ENCODE results near the gene TUBGCP4.

GRCh38 chr15:43441316-43441715, 70.4 kb downstream of the TUBGCP4 start:
- TF ChIP-seq MXI1 (IDR thresholded peaks at IDR 0.05; ENCODE audit: low read depth, low read length) (no peak), EP300 (IDR thresholded peaks at IDR 0.05; ENCODE audit: borderline replicate concordance in 1 of 2, low read depth in 1 of 2, low read length in 1 of 2) (no peak), CTCF (IDR thresholded peaks at IDR 0.05) (no peak), REST (IDR thresholded peaks at IDR 0.05; ENCODE audit: low read depth, low read length) (no peak)
